GM10266 (cell line): Measurements from ENCODE around the gene RFFL.

ENCODE experiments used
- DNase-seq: peaks from one replicate; pipeline ENCODE4 v3.0.0; 2012; ENCODE audit errors: extremely low spot score
- TF ChIP-seq, protein P1 (sequence below): IDR thresholded peaks from 2 replicates; pipeline ENCODE4 v1.5.1; 2012; ENCODE audit warnings: mild to moderate bottlenecking, low read depth; ENCODE audit not compliant: control insufficient read depth, insufficient read depth; ENCODE audit errors: missing control alignments

Gene RFFL

DNA sequence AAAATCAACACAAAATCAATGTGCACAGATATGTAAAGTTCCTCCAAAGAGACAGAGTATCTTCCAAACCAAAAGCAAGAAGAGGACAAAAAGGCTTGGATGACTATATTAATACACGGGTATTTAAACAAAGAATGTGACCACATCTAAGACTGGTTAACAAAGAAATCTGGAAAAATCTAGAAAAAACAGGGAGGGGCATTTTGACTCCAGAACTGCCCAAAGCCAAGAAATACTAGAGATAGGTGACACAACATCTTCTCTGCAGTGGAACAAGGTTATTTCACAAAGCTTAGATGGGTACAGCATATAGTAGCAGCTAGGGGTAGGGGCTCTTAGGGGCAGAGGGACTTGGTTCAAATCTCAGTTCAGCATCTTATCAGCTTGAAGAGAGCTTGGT, 10.3 kb downstream of the RFFL start:
- TF ChIP-seq, protein P1, sequence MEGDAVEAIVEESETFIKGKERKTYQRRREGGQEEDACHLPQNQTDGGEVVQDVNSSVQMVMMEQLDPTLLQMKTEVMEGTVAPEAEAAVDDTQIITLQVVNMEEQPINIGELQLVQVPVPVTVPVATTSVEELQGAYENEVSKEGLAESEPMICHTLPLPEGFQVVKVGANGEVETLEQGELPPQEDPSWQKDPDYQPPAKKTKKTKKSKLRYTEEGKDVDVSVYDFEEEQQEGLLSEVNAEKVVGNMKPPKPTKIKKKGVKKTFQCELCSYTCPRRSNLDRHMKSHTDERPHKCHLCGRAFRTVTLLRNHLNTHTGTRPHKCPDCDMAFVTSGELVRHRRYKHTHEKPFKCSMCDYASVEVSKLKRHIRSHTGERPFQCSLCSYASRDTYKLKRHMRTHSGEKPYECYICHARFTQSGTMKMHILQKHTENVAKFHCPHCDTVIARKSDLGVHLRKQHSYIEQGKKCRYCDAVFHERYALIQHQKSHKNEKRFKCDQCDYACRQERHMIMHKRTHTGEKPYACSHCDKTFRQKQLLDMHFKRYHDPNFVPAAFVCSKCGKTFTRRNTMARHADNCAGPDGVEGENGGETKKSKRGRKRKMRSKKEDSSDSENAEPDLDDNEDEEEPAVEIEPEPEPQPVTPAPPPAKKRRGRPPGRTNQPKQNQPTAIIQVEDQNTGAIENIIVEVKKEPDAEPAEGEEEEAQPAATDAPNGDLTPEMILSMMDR: no peak
- DNase-seq: no peak

DNA sequence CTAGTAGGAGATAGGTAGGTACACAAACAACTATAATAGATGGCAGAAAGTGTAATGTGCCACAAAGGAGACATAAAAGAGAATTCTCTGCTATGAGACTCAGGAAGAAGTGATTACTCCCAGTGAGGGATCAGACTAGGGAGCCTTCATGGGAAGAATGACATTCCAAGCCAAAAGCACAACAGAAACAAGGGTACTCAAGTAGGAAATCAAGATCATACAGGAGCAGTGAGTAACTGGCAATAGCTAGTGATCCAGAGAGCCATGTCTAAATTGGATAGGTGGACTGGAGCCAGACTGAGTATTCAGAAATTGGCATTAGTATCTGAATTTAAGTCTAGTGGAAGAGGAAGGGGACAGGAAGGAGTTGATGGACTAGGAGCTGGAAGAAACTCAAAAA, 10.7 kb downstream of the RFFL start:
- DNase-seq: no peak
- TF ChIP-seq, protein P1: no peak

DNA sequence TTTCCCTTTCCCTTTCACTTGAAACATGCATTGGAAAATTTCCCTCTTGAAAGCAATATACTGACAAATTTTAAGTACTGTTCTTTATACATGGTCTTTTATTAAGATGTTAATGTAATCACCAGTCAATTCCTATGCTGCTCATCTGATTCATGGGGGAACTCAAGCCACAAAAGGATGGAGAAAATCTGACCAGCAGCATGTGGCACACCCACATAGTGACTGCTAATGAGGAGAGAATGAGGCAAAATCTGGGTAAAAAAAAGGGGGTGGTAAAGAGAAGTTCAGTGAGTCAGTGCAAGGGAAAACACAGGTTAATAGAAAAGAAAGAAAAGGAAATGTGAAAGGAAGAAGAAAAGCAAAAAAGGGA, 11.3 kb downstream of the RFFL start:
- TF ChIP-seq, protein P1: no peak
- no peak for DNase-seq

DNA sequence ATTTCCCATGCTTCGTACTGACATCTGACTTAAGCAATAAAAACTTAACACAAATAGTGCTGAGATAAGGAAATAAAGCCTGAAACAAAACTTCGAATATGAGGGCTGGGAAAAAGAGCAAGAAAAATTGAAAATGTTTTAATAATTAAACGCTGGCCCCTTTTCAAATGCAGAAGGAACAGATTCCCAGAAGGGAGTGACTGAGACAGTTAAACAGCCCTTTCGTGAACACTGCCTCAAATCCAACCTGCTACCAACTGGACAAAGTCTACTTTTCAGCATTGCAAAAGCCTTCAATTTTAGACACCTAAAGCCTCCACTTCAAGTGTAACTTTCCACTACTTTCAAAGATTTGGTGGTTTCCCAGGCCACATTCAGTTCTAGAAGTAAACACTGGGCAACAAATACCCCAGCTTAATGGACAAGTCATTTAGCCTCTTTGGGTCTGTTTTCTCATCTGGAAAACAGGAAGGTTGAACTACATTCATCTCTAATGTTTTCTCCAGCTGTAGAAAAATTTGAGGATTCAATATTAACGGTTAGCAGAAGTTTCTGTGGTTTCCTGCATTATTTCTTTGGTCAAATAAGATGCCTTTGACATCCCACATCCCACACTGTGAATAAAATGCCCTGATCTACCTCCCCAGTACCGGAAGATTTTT, 11.8 kb downstream of the RFFL start:
- DNase-seq: no peak
- TF ChIP-seq, protein P1: no peak

DNA sequence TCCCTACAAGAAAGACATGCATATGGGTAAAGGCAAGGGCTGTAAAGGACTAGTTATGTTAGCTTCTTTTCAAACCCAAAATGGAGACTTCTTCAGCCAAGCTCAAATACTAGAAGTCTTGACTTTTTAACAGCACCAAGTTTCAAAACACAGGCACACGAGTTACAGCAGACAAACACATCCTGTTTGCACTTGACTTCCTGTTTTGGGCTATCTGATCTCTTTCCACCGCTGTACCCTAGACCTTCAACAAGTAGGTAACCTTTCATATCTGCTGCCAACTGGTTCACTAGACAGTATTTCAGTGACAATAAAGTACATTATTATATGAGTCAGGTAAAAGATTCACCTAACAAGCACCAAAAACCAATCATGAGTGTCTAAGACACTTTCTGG, 12.3 kb downstream of the RFFL start:
- TF ChIP-seq, protein P1: no peak
- peak; percentile 32 for DNase-seq

DNA sequence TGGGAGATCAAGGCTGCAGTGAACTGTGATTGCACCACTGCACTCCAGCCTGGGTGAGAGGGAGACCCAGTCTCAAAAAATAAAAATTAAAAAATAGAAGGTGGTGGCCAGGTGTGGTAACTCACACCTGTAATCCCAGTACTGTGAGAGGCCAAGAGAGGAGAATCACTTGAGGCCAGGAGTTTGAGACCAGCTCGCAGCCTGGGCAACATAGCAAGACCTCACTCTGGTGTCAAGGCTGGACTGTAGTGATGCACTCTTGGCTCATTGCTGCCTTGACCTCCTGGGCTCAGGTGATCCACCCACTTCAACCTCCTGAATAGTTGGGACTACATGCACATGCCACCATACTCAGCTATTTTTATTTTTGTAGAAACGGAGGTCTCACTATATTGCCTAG, 13.3 kb downstream of the RFFL start:
- DNase-seq: no peak
- TF ChIP-seq, protein P1: no peak

DNA sequence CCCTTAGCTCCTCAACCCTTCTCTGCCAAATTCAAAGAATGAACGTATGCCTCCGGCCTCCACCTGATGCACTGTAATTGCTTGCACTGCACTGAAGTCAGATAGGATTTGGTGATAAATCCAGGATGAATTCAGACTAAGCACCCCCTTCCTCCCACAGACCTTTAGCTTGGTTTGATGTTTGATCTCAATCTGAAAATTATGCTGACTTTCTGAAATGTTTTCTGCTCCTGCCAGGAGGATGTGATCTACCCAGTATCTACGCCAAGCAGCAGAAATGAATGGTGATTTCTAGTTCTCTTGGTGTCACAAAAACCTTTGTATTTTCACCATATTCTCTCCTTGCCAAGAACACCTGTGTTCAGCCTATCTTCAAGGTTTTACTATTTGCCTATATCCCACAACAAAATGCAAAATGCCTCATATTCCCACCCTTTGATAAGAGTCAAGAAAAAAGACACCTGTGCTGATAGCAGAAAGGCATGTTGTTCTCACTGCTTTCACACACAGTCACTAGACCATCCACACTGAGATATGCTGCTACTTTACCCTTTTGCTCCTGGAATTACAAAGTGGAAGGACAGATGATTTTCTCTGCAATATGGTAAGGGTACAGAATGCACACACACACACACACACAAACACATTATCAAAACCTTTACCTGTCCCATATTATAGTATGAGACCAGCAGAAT, 14.7 kb downstream of the RFFL start:
- TF ChIP-seq, protein P1: no peak

More for the DNA sequence above, 14.7 kb downstream of the RFFL start:
- no peak for DNase-seq
